SK-N-SH treated with all-trans-retinoic acid at 6 μM for 48 hours (cell line): ENCODE results near the gene SUCO.

Experiments used
- ARNTL ChIP-seq: fragments of 450-650 bp; formaldehyde crosslinking; IDR thresholded peaks from 2 replicates; pipeline ENCODE4 v1.5.0; 2020; ENCODE audit warnings: low read depth, mild to moderate bottlenecking, moderate library complexity, borderline replicate concordance
- ESRRG ChIP-seq: fragments of 250-450 bp; sonication (Bioruptor Pico); IDR thresholded peaks from 2 replicates; pipeline ENCODE4 v1.6.1; 2021; ENCODE audit warnings: mild to moderate bottlenecking
- OSR1 ChIP-seq: fragments of 250-450 bp; sonication (Bioruptor Pico); IDR thresholded peaks from 2 replicates; pipeline ENCODE4 v1.8.0; 2022; ENCODE audit warnings: moderate library complexity, mild to moderate bottlenecking, inconsistent platforms
- RARB ChIP-seq: fragments of 250-450 bp; sonication (Bioruptor Pico); IDR thresholded peaks from 2 replicates; pipeline ENCODE4 v1.8.0; 2021; ENCODE audit warnings: mild to moderate bottlenecking, moderate library complexity
- ZFP3 ChIP-seq: fragments of 250-450 bp; sonication (Bioruptor Pico); IDR thresholded peaks from 2 replicates; pipeline ENCODE4 v1.5.0; 2020; ENCODE audit warnings: mild to moderate bottlenecking, moderate library complexity
- ZFP30 ChIP-seq: fragments of 450-650 bp; formaldehyde crosslinking; IDR thresholded peaks from 2 replicates; pipeline ENCODE4 v1.5.0; 2022; ENCODE audit warnings: mild to moderate bottlenecking, moderate library complexity
- ZNF565 ChIP-seq: fragments of 450-650 bp; formaldehyde crosslinking; conservative IDR thresholded peaks from 2 replicates; pipeline ENCODE4 v1.5.0; 2020; ENCODE audit warnings: low read depth, mild to moderate bottlenecking, moderate library complexity
- TF ChIP-seq, protein P1 (sequence below): fragments of 250-450 bp; sonication (Bioruptor Pico); IDR thresholded peaks from 2 replicates; pipeline ENCODE4 v1.8.0; 2020; ENCODE audit warnings: mild to moderate bottlenecking, moderate library complexity, borderline replicate concordance
- TF ChIP-seq, protein P2 (sequence below): fragments of 250-450 bp; sonication (Bioruptor Pico); IDR thresholded peaks from 2 replicates; pipeline ENCODE4 v1.8.0; 2021; ENCODE audit warnings: low read depth, mild to moderate bottlenecking, moderate library complexity, borderline replicate concordance

DNA sequence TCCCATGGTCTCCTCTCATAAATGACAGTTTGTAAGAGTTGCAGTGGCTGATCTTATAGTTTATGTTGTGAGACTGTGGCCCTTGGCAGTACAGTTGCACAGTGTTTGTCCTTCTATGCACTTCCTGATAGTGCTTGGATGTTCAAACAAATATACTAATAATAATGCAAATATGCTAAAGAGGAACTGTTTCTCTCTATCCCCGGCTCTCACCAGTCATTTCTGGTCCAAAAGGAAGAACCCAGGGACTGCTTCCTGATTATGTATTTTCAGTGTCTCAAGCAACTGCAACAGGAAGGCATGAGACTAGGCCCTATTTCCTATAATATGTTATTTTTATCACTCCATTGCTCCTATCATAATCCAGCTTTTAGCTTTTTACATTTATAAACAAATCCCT, 17.0 kb upstream of the SUCO start:
- no peak for TF ChIP-seq ZFP30 (CRISPR knock-in tag)
- TF ChIP-seq ZFP3 (CRISPR knock-in tag) = no peak
- TF ChIP-seq OSR1 (CRISPR knock-in tag) = no peak
- no peak for TF ChIP-seq ARNTL (CRISPR knock-in tag)
- TF ChIP-seq, protein P1, sequence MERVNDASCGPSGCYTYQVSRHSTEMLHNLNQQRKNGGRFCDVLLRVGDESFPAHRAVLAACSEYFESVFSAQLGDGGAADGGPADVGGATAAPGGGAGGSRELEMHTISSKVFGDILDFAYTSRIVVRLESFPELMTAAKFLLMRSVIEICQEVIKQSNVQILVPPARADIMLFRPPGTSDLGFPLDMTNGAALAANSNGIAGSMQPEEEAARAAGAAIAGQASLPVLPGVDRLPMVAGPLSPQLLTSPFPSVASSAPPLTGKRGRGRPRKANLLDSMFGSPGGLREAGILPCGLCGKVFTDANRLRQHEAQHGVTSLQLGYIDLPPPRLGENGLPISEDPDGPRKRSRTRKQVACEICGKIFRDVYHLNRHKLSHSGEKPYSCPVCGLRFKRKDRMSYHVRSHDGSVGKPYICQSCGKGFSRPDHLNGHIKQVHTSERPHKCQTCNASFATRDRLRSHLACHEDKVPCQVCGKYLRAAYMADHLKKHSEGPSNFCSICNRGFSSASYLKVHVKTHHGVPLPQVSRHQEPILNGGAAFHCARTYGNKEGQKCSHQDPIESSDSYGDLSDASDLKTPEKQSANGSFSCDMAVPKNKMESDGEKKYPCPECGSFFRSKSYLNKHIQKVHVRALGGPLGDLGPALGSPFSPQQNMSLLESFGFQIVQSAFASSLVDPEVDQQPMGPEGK (CRISPR knock-in tag) = no peak
- no peak for TF ChIP-seq RARB
- TF ChIP-seq ZNF565 (CRISPR knock-in tag) = no peak
- TF ChIP-seq, protein P2, sequence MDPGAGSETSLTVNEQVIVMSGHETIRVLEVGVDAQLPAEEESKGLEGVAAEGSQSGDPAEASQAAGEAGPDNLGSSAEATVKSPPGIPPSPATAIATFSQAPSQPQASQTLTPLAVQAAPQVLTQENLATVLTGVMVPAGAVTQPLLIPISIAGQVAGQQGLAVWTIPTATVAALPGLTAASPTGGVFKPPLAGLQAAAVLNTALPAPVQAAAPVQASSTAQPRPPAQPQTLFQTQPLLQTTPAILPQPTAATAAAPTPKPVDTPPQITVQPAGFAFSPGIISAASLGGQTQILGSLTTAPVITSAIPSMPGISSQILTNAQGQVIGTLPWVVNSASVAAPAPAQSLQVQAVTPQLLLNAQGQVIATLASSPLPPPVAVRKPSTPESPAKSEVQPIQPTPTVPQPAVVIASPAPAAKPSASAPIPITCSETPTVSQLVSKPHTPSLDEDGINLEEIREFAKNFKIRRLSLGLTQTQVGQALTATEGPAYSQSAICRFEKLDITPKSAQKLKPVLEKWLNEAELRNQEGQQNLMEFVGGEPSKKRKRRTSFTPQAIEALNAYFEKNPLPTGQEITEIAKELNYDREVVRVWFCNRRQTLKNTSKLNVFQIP (CRISPR knock-in tag) = no peak
- TF ChIP-seq ESRRG = no peak
